T-helper 2 cell treated with Interferon-gamma antibody and Interleukin-4, amounts not matched to agents 5 μg/mL and 100 μg/mL, for 36 hours (primary cell): Measurements from ENCODE around the gene CTLA4.

ENCODE experiments used
- DNase-seq: peaks from one replicate; pipeline ENCODE4 v3.0.0; 2021; ENCODE audit warnings: low spot score
- H3K27ac Mint-ChIP-seq: one replicate; pipeline ENCODE4 v1.8.0; 2021; ENCODE audit warnings: mild to moderate bottlenecking, mixed read lengths
- H3K27me3 Mint-ChIP-seq: one replicate; pipeline ENCODE4 v1.8.0; 2021; ENCODE audit warnings: low read depth, mixed read lengths
- H3K36me3 Mint-ChIP-seq: one replicate; pipeline ENCODE4 v1.8.0; 2021; ENCODE audit warnings: low read depth, mixed read lengths
- H3K4me1 Mint-ChIP-seq: one replicate; pipeline ENCODE4 v1.8.0; 2021; ENCODE audit warnings: low read depth, mixed read lengths
- H3K4me3 Mint-ChIP-seq: one replicate; pipeline ENCODE4 v1.8.0; 2022; ENCODE audit warnings: mild to moderate bottlenecking, moderate library complexity, mixed read lengths
- H3K9me3 Mint-ChIP-seq: one replicate; pipeline ENCODE4 v1.8.0; 2021; ENCODE audit warnings: mixed read lengths

CTLA4 gene

GRCh38 chr2:203841654-203842053 is 25.9 kb upstream of the CTLA4 start:
- no peak overlapping the region for H3K4me3 Mint-ChIP-seq
- H3K27me3 Mint-ChIP-seq: no peaks in the 10 kb centered on the region
- H3K36me3 Mint-ChIP-seq: no peaks in the 10 kb centered on the region
- no peak overlapping the region for H3K27ac Mint-ChIP-seq
- H3K4me1 Mint-ChIP-seq: peaks cover 30% of the 10 kb centered on the region
- H3K9me3 Mint-ChIP-seq: no peaks in the 10 kb centered on the region
- DNase-seq: no peak

GRCh38 chr2:203842373-203842772 is 25.2 kb upstream of the CTLA4 start:
- no peaks in the 10 kb centered on the region for H3K27me3 Mint-ChIP-seq
- no peak overlapping the region for H3K4me3 Mint-ChIP-seq
- no peak for DNase-seq
- peaks cover 30% of the 10 kb centered on the region for H3K4me1 Mint-ChIP-seq
- no peaks in the 10 kb centered on the region for H3K9me3 Mint-ChIP-seq
- H3K36me3 Mint-ChIP-seq: no peaks in the 10 kb centered on the region
- H3K27ac Mint-ChIP-seq: no peak overlapping the region

- H3K36me3 Mint-ChIP-seq: no peaks in the 10 kb centered on the region
- H3K4me1 Mint-ChIP-seq: peaks cover 14% of the 10 kb centered on the region
- no peaks in the 10 kb centered on the region for H3K27me3 Mint-ChIP-seq
- no peak for DNase-seq
- H3K27ac Mint-ChIP-seq: no peak overlapping the region
- H3K4me3 Mint-ChIP-seq: no peak overlapping the region
- peaks cover 12% of the 10 kb centered on the region for H3K9me3 Mint-ChIP-seq
These were observed 21.0 kb upstream of the CTLA4 start for GRCh38 chr2:203846490-203847105.

GRCh38 chr2:203849010-203849409 is 18.6 kb upstream of the CTLA4 start:
- no peak for DNase-seq

GRCh38 chr2:203852760-203853159 is 14.8 kb upstream of the CTLA4 start:
- peak overlapping the region; percentile 45 for H3K4me3 Mint-ChIP-seq
- no peaks in the 10 kb centered on the region for H3K36me3 Mint-ChIP-seq
- no peaks in the 10 kb centered on the region for H3K27me3 Mint-ChIP-seq
- peaks cover 43% of the 10 kb centered on the region for H3K4me1 Mint-ChIP-seq
- DNase-seq: no peak
- H3K27ac Mint-ChIP-seq: peak overlapping the region; percentile 45
- H3K9me3 Mint-ChIP-seq: peaks cover 9% of the 10 kb centered on the region

More at GRCh38 chr2:203849010-203849409, 18.6 kb upstream of the CTLA4 start:
- H3K36me3 Mint-ChIP-seq: no peaks in the 10 kb centered on the region
- H3K27ac Mint-ChIP-seq: no peak overlapping the region
- no peak overlapping the region for H3K4me3 Mint-ChIP-seq
- peaks cover 12% of the 10 kb centered on the region for H3K9me3 Mint-ChIP-seq
- H3K27me3 Mint-ChIP-seq: no peaks in the 10 kb centered on the region
- peaks cover 13% of the 10 kb centered on the region for H3K4me1 Mint-ChIP-seq

- no peak for DNase-seq
- H3K4me1 Mint-ChIP-seq: peaks cover 48% of the 10 kb centered on the region
- no peaks in the 10 kb centered on the region for H3K36me3 Mint-ChIP-seq
- peak overlapping the region; percentile 82 for H3K27ac Mint-ChIP-seq
- peaks cover 9% of the 10 kb centered on the region for H3K9me3 Mint-ChIP-seq
- no peaks in the 10 kb centered on the region for H3K27me3 Mint-ChIP-seq
- peak overlapping the region; percentile 78 for H3K4me3 Mint-ChIP-seq
These were observed 14.3 kb upstream of the CTLA4 start for GRCh38 chr2:203853271-203853670.

GRCh38 chr2:203853722-203854121 is 13.8 kb upstream of the CTLA4 start:
- peaks cover 9% of the 10 kb centered on the region for H3K9me3 Mint-ChIP-seq
- no peaks in the 10 kb centered on the region for H3K36me3 Mint-ChIP-seq
- H3K4me3 Mint-ChIP-seq: peak overlapping the region; percentile 78
- H3K27ac Mint-ChIP-seq: peak overlapping the region; percentile 82
- no peak for DNase-seq
- no peaks in the 10 kb centered on the region for H3K27me3 Mint-ChIP-seq
- H3K4me1 Mint-ChIP-seq: peaks cover 52% of the 10 kb centered on the region

- peaks cover 67% of the 10 kb centered on the region for H3K4me1 Mint-ChIP-seq
- H3K4me3 Mint-ChIP-seq: no peak overlapping the region
- peaks cover 5% of the 10 kb centered on the region for H3K9me3 Mint-ChIP-seq
- no peaks in the 10 kb centered on the region for H3K27me3 Mint-ChIP-seq
- DNase-seq: no peak
- H3K36me3 Mint-ChIP-seq: no peaks in the 10 kb centered on the region
- no peak overlapping the region for H3K27ac Mint-ChIP-seq
These were observed 12.3 kb upstream of the CTLA4 start for GRCh38 chr2:203855274-203855673.

- Mint-ChIP-seq H3K4me1 (peaks cover 77% of the 10 kb centered on the region), H3K27me3 (no peaks in the 10 kb centered on the region)
These were observed 9.9 kb upstream of the CTLA4 start for GRCh38 chr2:203857656-203858055.

GRCh38 chr2:203858176-203858575 is 9.4 kb upstream of the CTLA4 start:
- peaks cover 74% of the 10 kb centered on the region for H3K4me1 Mint-ChIP-seq
- no peak for DNase-seq
- no peaks in the 10 kb centered on the region for H3K27me3 Mint-ChIP-seq
- H3K36me3 Mint-ChIP-seq: no peaks in the 10 kb centered on the region
- no peak overlapping the region for H3K4me3 Mint-ChIP-seq
- no peaks in the 10 kb centered on the region for H3K9me3 Mint-ChIP-seq
- peak overlapping the region; percentile 31 for H3K27ac Mint-ChIP-seq

More at GRCh38 chr2:203857656-203858055, 9.9 kb upstream of the CTLA4 start:
- Mint-ChIP-seq H3K27ac (no peak overlapping the region), H3K9me3 (no peaks in the 10 kb centered on the region), H3K4me3 (peak overlapping the region; percentile 74), H3K36me3 (no peaks in the 10 kb centered on the region)
- no peak for DNase-seq

GRCh38 chr2:203859030-203859789 is 8.4 kb upstream of the CTLA4 start:
- Mint-ChIP-seq H3K27ac (peak overlapping the region; percentile 65), H3K4me3 (peak overlapping the region; percentile 7), H3K9me3 (no peaks in the 10 kb centered on the region), H3K4me1 (peaks cover 68% of the 10 kb centered on the region), H3K27me3 (no peaks in the 10 kb centered on the region), H3K36me3 (peaks cover 1% of the 10 kb centered on the region)
- no peak for DNase-seq

- Mint-ChIP-seq H3K27ac (no peak overlapping the region), H3K9me3 (no peaks in the 10 kb centered on the region), H3K27me3 (no peaks in the 10 kb centered on the region), H3K4me1 (peaks cover 61% of the 10 kb centered on the region), H3K36me3 (peaks cover 5% of the 10 kb centered on the region), H3K4me3 (peak overlapping the region; percentile 18)
- DNase-seq: no peak
These were observed 6.4 kb upstream of the CTLA4 start for GRCh38 chr2:203861197-203861596.

GRCh38 chr2:203861607-203862006 is 6.0 kb upstream of the CTLA4 start:
- no peaks in the 10 kb centered on the region for H3K27me3 Mint-ChIP-seq
- peaks cover 59% of the 10 kb centered on the region for H3K4me1 Mint-ChIP-seq
- H3K27ac Mint-ChIP-seq: no peak overlapping the region
- H3K36me3 Mint-ChIP-seq: peaks cover 5% of the 10 kb centered on the region
- DNase-seq: no peak
- no peaks in the 10 kb centered on the region for H3K9me3 Mint-ChIP-seq
- H3K4me3 Mint-ChIP-seq: no peak overlapping the region

GRCh38 chr2:203869223-203870042 is 1.9 kb downstream of the CTLA4 start:
- peaks cover 69% of the 10 kb centered on the region for H3K4me1 Mint-ChIP-seq
- H3K36me3 Mint-ChIP-seq: peaks cover 50% of the 10 kb centered on the region
- H3K4me3 Mint-ChIP-seq: peak overlapping the region; percentile 87
- no peaks in the 10 kb centered on the region for H3K27me3 Mint-ChIP-seq
- H3K27ac Mint-ChIP-seq: peak overlapping the region; percentile 97
- peaks cover 6% of the 10 kb centered on the region for H3K9me3 Mint-ChIP-seq
- DNase-seq: peak; percentile 47
